ENCODE data around the gene ZNF385D. TPM values are rescaled to one million over a fixed set of nuclear protein-coding genes. Genes with fewer than 3 reads are reported as not detected.

ZNF385D gene
- polyA plus RNA-seq, 2 donors = 0.39 to 0.52 TPM

DNA sequence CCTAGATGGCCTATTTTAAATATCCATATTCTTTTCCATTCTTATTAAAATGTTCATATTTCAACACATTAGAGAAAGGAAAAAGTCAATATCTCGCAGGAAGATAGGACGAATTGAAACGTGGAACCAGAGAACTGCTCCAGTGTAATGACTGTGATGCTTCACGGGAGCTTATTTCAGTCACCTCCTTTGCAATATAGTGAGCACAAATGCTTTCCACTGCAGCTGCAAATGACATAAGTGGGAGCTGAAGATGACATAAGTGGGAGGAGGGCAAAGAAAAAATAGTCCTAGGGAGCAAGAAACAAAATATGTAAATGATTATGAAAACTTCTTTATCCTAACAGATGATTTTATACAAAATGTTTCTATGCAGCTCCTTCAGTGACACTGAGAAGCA, 324.1 kb downstream of the ZNF385D start:
- no peaks in the 10 kb centered on the region for H3K36me3 ChIP-seq (ENCODE audit: control insufficient read depth in 2 of 2, insufficient read depth in 2 of 2, low read length in 1 of 2)
- H3K27ac ChIP-seq (ENCODE audit: low read depth in 2 of 2, low read length in 1 of 2) = no peak overlapping the region
- no peaks in the 10 kb centered on the region for H3K27me3 ChIP-seq (ENCODE audit: control insufficient read depth in 1 of 2, insufficient read depth in 2 of 2, low read length in 2 of 2)
- 83 to 85% methylated on average over 4 of the region's 4 CpGs for WGBS, 2 donors
- no peak overlapping the region for H3K4me3 ChIP-seq (ENCODE audit: low read depth in 1 of 2, low read length in 2 of 2)
- H3K9me3 ChIP-seq (ENCODE audit: control insufficient read depth in 2 of 2, insufficient read depth in 1 of 2, low read depth in 1 of 2, low read length in 1 of 2) = no peaks in the 10 kb centered on the region
- no peaks in the 10 kb centered on the region for H3K4me1 ChIP-seq (ENCODE audit: control insufficient read depth in 2 of 2, insufficient read depth in 2 of 2, low read length in 1 of 2)

GRCh38 chr3:21425715-21426114, 325.3 kb downstream of the ZNF385D start:
- H3K27me3 ChIP-seq (ENCODE audit: control insufficient read depth in 1 of 2, insufficient read depth in 2 of 2, low read length in 2 of 2) = no peaks in the 10 kb centered on the region
- H3K4me3 ChIP-seq (ENCODE audit: low read depth in 1 of 2, low read length in 2 of 2) = no peak overlapping the region
- WGBS, 2 donors = 62 to 79% methylated on average over 2 of the region's 2 CpGs
- no peaks in the 10 kb centered on the region for H3K36me3 ChIP-seq (ENCODE audit: control insufficient read depth in 2 of 2, insufficient read depth in 2 of 2, low read length in 1 of 2)
- H3K9me3 ChIP-seq (ENCODE audit: control insufficient read depth in 2 of 2, insufficient read depth in 1 of 2, low read depth in 1 of 2, low read length in 1 of 2) = no peaks in the 10 kb centered on the region
- no peak overlapping the region for H3K27ac ChIP-seq (ENCODE audit: low read depth in 2 of 2, low read length in 1 of 2)
- H3K4me1 ChIP-seq (ENCODE audit: control insufficient read depth in 2 of 2, insufficient read depth in 2 of 2, low read length in 1 of 2) = no peaks in the 10 kb centered on the region

DNA sequence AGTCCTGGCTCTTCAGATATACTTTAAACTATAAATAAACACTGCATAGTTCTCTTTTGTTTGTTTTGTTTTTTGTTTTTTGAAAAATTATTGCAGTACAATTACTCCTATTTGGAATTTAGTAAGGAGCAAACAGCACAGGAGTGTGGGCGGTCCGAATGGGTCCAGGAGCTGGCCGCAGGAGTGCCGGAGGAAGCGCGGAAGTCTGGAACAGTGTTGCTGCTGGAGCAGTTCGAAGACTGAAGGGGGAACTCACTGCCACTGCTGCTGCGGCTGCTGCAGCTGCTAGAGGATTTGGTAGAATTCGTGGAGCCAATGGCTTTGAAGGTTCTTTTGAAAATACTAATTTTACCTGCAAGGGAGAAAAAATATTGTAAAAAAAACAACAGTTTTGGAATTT, 329.9 kb downstream of the ZNF385D start:
- no peaks in the 10 kb centered on the region for H3K36me3 ChIP-seq (ENCODE audit: control insufficient read depth in 2 of 2, insufficient read depth in 2 of 2, low read length in 1 of 2)
- no peaks in the 10 kb centered on the region for H3K9me3 ChIP-seq (ENCODE audit: control insufficient read depth in 2 of 2, insufficient read depth in 1 of 2, low read depth in 1 of 2, low read length in 1 of 2)
- WGBS, 2 donors = 68 to 75% methylated on average over 9 of the region's 9 CpGs
- H3K27me3 ChIP-seq (ENCODE audit: control insufficient read depth in 1 of 2, insufficient read depth in 2 of 2, low read length in 2 of 2) = no peaks in the 10 kb centered on the region
- no peak overlapping the region for H3K27ac ChIP-seq (ENCODE audit: low read depth in 2 of 2, low read length in 1 of 2)
- no peaks in the 10 kb centered on the region for H3K4me1 ChIP-seq (ENCODE audit: control insufficient read depth in 2 of 2, insufficient read depth in 2 of 2, low read length in 1 of 2)
- H3K4me3 ChIP-seq (ENCODE audit: low read depth in 1 of 2, low read length in 2 of 2) = no peak overlapping the region

DNA sequence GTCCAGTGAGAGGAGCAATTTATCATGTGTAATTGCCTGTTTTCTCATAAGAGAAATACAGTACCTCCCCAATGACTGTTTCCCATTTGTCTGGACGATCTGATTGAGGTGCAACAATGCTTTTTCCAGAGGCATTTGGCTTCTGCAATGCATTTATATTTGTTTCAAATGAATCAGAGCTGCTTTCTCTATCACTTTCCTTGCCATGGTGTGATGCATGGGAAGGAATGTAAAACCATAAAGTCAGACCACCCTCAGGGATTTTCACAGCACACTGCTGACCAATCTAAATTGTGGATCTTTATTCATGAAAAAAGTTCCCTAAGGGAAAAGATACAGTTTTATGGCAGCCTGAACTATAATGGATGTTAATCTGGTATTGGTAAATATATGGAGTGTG, 333.0 kb downstream of the ZNF385D start:
- Histone ChIP-seq H3K4me3 (ENCODE audit: low read depth in 1 of 2, low read length in 2 of 2) (no peak overlapping the region), H3K4me1 (ENCODE audit: control insufficient read depth in 2 of 2, insufficient read depth in 2 of 2, low read length in 1 of 2) (no peaks in the 10 kb centered on the region)
- 21 to 52% methylated on average over 1 of the region's 1 CpG for WGBS, 2 donors

DNA sequence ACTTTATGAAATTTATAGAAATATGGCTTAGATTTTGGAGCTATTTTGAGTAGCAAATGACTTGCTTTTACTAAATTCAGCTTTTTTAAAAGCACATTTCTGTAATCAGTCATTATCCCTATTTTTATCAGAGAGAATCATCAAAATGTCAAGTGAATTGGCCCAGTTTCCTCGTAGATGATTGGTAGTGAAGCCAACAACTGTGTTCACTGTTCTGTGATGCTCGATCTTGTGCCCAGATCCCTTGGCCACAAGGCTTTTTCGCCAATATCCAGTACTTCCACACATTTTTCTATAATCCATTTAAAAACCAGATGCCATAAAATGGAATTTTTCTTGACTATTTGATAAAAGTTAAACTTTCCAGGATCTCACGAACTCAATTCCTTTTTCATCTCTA, 336.5 kb downstream of the ZNF385D start:
- 69 to 79% methylated on average over 4 of the region's 4 CpGs for WGBS, 2 donors
- no peaks in the 10 kb centered on the region for H3K4me1 ChIP-seq (ENCODE audit: control insufficient read depth in 2 of 2, insufficient read depth in 2 of 2, low read length in 1 of 2)
- H3K27me3 ChIP-seq (ENCODE audit: control insufficient read depth in 1 of 2, insufficient read depth in 2 of 2, low read length in 2 of 2) = no peaks in the 10 kb centered on the region
- no peaks in the 10 kb centered on the region for H3K36me3 ChIP-seq (ENCODE audit: control insufficient read depth in 2 of 2, insufficient read depth in 2 of 2, low read length in 1 of 2)
- no peaks in the 10 kb centered on the region for H3K9me3 ChIP-seq (ENCODE audit: control insufficient read depth in 2 of 2, insufficient read depth in 1 of 2, low read depth in 1 of 2, low read length in 1 of 2)
- H3K27ac ChIP-seq (ENCODE audit: low read depth in 2 of 2, low read length in 1 of 2) = no peak overlapping the region
- no peak overlapping the region for H3K4me3 ChIP-seq (ENCODE audit: low read depth in 1 of 2, low read length in 2 of 2)

More for the DNA sequence above, 333.0 kb downstream of the ZNF385D start:
- no peaks in the 10 kb centered on the region for H3K36me3 ChIP-seq (ENCODE audit: control insufficient read depth in 2 of 2, insufficient read depth in 2 of 2, low read length in 1 of 2)
- no peaks in the 10 kb centered on the region for H3K9me3 ChIP-seq (ENCODE audit: control insufficient read depth in 2 of 2, insufficient read depth in 1 of 2, low read depth in 1 of 2, low read length in 1 of 2)
- no peak overlapping the region for H3K27ac ChIP-seq (ENCODE audit: low read depth in 2 of 2, low read length in 1 of 2)
- H3K27me3 ChIP-seq (ENCODE audit: control insufficient read depth in 1 of 2, insufficient read depth in 2 of 2, low read length in 2 of 2) = no peaks in the 10 kb centered on the region

GRCh38 chr3:21411058-21411457, 340.0 kb downstream of the ZNF385D start:
- Histone ChIP-seq H3K36me3 (ENCODE audit: control insufficient read depth in 2 of 2, insufficient read depth in 2 of 2, low read length in 1 of 2) (no peaks in the 10 kb centered on the region), H3K27me3 (ENCODE audit: control insufficient read depth in 1 of 2, insufficient read depth in 2 of 2, low read length in 2 of 2) (no peaks in the 10 kb centered on the region), H3K9me3 (ENCODE audit: control insufficient read depth in 2 of 2, insufficient read depth in 1 of 2, low read depth in 1 of 2, low read length in 1 of 2) (no peaks in the 10 kb centered on the region), H3K4me3 (ENCODE audit: low read depth in 1 of 2, low read length in 2 of 2) (no peak overlapping the region), H3K27ac (ENCODE audit: low read depth in 2 of 2, low read length in 1 of 2) (no peak overlapping the region), H3K4me1 (ENCODE audit: control insufficient read depth in 2 of 2, insufficient read depth in 2 of 2, low read length in 1 of 2) (no peaks in the 10 kb centered on the region)
- WGBS, 2 donors = 81 to 84% methylated on average over 1 of the region's 1 CpG

GRCh38 chr3:21409401-21409800, 341.6 kb downstream of the ZNF385D start:
- Histone ChIP-seq H3K4me1 (ENCODE audit: control insufficient read depth in 2 of 2, insufficient read depth in 2 of 2, low read length in 1 of 2) (no peaks in the 10 kb centered on the region), H3K36me3 (ENCODE audit: control insufficient read depth in 2 of 2, insufficient read depth in 2 of 2, low read length in 1 of 2) (no peaks in the 10 kb centered on the region), H3K27ac (ENCODE audit: low read depth in 2 of 2, low read length in 1 of 2) (no peak overlapping the region), H3K27me3 (ENCODE audit: control insufficient read depth in 1 of 2, insufficient read depth in 2 of 2, low read length in 2 of 2) (no peaks in the 10 kb centered on the region), H3K4me3 (ENCODE audit: low read depth in 1 of 2, low read length in 2 of 2) (no peak overlapping the region), H3K9me3 (ENCODE audit: control insufficient read depth in 2 of 2, insufficient read depth in 1 of 2, low read depth in 1 of 2, low read length in 1 of 2) (no peaks in the 10 kb centered on the region)
- 50 to 51% methylated on average over 2 of the region's 2 CpGs for WGBS, 2 donors

DNA sequence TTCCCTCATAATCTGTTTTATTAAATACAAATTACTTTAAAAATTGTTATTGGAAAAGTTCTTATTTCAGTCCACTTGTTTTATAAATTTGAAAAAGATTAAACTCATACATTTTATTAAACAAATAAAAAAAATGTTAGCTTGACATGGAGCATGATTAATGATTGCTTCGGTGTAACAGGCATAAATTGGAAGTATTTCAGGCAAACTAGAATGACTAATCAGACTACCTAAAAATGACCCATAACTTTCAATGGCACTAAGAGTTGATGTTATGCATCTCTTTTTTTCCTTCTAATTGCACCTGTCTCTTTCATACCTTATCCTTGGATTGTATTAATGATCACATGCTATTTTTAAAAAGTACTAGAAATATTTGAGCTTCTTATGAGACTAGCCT, 343.3 kb downstream of the ZNF385D start:
- Histone ChIP-seq H3K4me3 (ENCODE audit: low read depth in 1 of 2, low read length in 2 of 2) (no peak overlapping the region), H3K36me3 (ENCODE audit: control insufficient read depth in 2 of 2, insufficient read depth in 2 of 2, low read length in 1 of 2) (no peaks in the 10 kb centered on the region), H3K27ac (ENCODE audit: low read depth in 2 of 2, low read length in 1 of 2) (no peak overlapping the region), H3K27me3 (ENCODE audit: control insufficient read depth in 1 of 2, insufficient read depth in 2 of 2, low read length in 2 of 2) (no peaks in the 10 kb centered on the region), H3K4me1 (ENCODE audit: control insufficient read depth in 2 of 2, insufficient read depth in 2 of 2, low read length in 1 of 2) (no peaks in the 10 kb centered on the region), H3K9me3 (ENCODE audit: control insufficient read depth in 2 of 2, insufficient read depth in 1 of 2, low read depth in 1 of 2, low read length in 1 of 2) (no peaks in the 10 kb centered on the region)
- 12 to 13% methylated on average over 1 of the region's 1 CpG for WGBS, 2 donors

GRCh38 chr3:21405671-21406667, 345.0 kb downstream of the ZNF385D start:
- H3K27me3 ChIP-seq (ENCODE audit: control insufficient read depth in 1 of 2, insufficient read depth in 2 of 2, low read length in 2 of 2) = no peaks in the 10 kb centered on the region
- H3K36me3 ChIP-seq (ENCODE audit: control insufficient read depth in 2 of 2, insufficient read depth in 2 of 2, low read length in 1 of 2) = no peaks in the 10 kb centered on the region
- no peak overlapping the region for H3K4me3 ChIP-seq (ENCODE audit: low read depth in 1 of 2, low read length in 2 of 2)
- 87 to 92% methylated on average over 47 of the region's 47 CpGs for WGBS, 2 donors
- H3K4me1 ChIP-seq (ENCODE audit: control insufficient read depth in 2 of 2, insufficient read depth in 2 of 2, low read length in 1 of 2) = no peaks in the 10 kb centered on the region
- H3K27ac ChIP-seq (ENCODE audit: low read depth in 2 of 2, low read length in 1 of 2) = no peak overlapping the region
- no peaks in the 10 kb centered on the region for H3K9me3 ChIP-seq (ENCODE audit: control insufficient read depth in 2 of 2, insufficient read depth in 1 of 2, low read depth in 1 of 2, low read length in 1 of 2)

DNA sequence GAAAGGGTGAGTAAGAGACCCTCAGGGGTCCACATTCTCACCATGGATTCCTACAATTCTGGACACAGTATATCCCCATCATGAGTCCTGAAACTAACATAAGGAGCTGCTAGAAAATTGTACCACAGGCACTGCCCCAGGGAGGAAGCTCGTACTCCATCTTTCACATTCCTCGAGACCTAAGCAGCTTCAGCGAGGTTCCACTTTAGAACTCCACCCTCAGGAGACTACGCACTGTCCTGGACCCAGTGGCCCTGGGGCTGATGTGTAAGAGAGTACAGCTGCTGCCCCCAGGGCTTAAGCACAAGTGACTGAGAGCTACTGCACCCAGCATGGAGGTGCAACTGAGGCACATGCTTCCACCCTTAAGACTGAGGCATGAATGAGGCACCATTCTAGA, 352.5 kb downstream of the ZNF385D start:
- no peak overlapping the region for H3K27ac ChIP-seq (ENCODE audit: low read depth in 2 of 2, low read length in 1 of 2)
- H3K36me3 ChIP-seq (ENCODE audit: control insufficient read depth in 2 of 2, insufficient read depth in 2 of 2, low read length in 1 of 2) = no peaks in the 10 kb centered on the region
- H3K4me3 ChIP-seq (ENCODE audit: low read depth in 1 of 2, low read length in 2 of 2) = no peak overlapping the region
- no peaks in the 10 kb centered on the region for H3K4me1 ChIP-seq (ENCODE audit: control insufficient read depth in 2 of 2, insufficient read depth in 2 of 2, low read length in 1 of 2)
- 80 to 94% methylated on average over 4 of the region's 4 CpGs for WGBS, 2 donors
- H3K9me3 ChIP-seq (ENCODE audit: control insufficient read depth in 2 of 2, insufficient read depth in 1 of 2, low read depth in 1 of 2, low read length in 1 of 2) = no peaks in the 10 kb centered on the region
- H3K27me3 ChIP-seq (ENCODE audit: control insufficient read depth in 1 of 2, insufficient read depth in 2 of 2, low read length in 2 of 2) = no peaks in the 10 kb centered on the region
